Measurements from ENCODE around the gene CAMK2B. TPM values are rescaled to one million over a fixed set of nuclear protein-coding genes. Genes with fewer than 3 reads are reported as not detected.

CAMK2B gene
- total RNA-seq, 5 donors from 2014 or later (not counting 1 experiment from before 2014, with no cell fraction given) = 0.35 TPM; not detected in 4

- Histone ChIP-seq H3K4me3 (ENCODE audit: control insufficient read depth in 1 of 2, extremely low read depth in 1 of 2, low read length in 1 of 2) (no peak overlapping the region), H3K27me3 (replicated peaks in 1 of 2; ENCODE audit: control insufficient read depth in 2 of 2, extremely low read depth in 1 of 2, insufficient read depth in 2 of 2, low read length in 1 of 2) (peaks cover 6 to 28% of the 10 kb centered on the region in 2 experiments), H3K27ac (ENCODE audit: low read length) (no peak overlapping the region), H3K4me1 (ENCODE audit: control insufficient read depth in 1 of 2, extremely low read depth in 1 of 2, insufficient read depth in 2 of 2, low read length in 2 of 2) (no peaks in the 10 kb centered on the region), H3K9me3 (no peaks in the 10 kb centered on the region), H3K36me3 (ENCODE audit: control insufficient read depth in 2 of 2, extremely low read depth in 1 of 2, insufficient read depth in 1 of 2, low read length in 1 of 2) (no peaks in the 10 kb centered on the region)
- Mint-ChIP-seq H3K27ac (no peak overlapping the region), H3K4me3 (no peak overlapping the region), H3K27me3 (peaks cover 26 to 57% of the 10 kb centered on the region in 2 donors), H3K9me3 (peaks cover 0 to 5% (median 3%) of the 10 kb centered on the region in 3 donors), H3K4me1 (no peaks in the 10 kb centered on the region), H3K36me3 (no peaks in the 10 kb centered on the region)
- ATAC-seq (replicated peaks in 1 of 4) = no peak
- ChIA-PET POLR2A (interaction anchor here in 1 of 2 donors (0.5 kb wide), 1 partner anchor 1189 kb away, joined by 4 read pairs; no protein-coding TSS in a partner anchor), CTCF (no interaction called here)
- peak in 3 of 35 experiments; percentile 0 to 4 (median 1) for DNase-seq
- WGBS (ENCODE audit: insufficient coverage) = 78% methylated on average over 2 of the region's 2 CpGs
Observed at GRCh38 chr7:44294325-44295069, 30.9 kb downstream of the CAMK2B start.

GRCh38 chr7:44293561-44294324 lies 31.7 kb downstream of the CAMK2B start:
- Mint-ChIP-seq H3K9me3 (peaks cover 0 to 5% (median 0%) of the 10 kb centered on the region in 3 donors), H3K27me3 (peaks cover 22 to 55% of the 10 kb centered on the region in 2 donors), H3K4me1 (no peaks in the 10 kb centered on the region), H3K27ac (no peak overlapping the region), H3K36me3 (no peaks in the 10 kb centered on the region), H3K4me3 (no peak overlapping the region)
- Histone ChIP-seq H3K36me3 (ENCODE audit: control insufficient read depth in 2 of 2, extremely low read depth in 1 of 2, insufficient read depth in 1 of 2, low read length in 1 of 2) (no peaks in the 10 kb centered on the region), H3K4me1 (ENCODE audit: control insufficient read depth in 1 of 2, extremely low read depth in 1 of 2, insufficient read depth in 2 of 2, low read length in 2 of 2) (no peaks in the 10 kb centered on the region), H3K9me3 (no peaks in the 10 kb centered on the region), H3K27ac (ENCODE audit: low read length) (no peak overlapping the region), H3K4me3 (ENCODE audit: control insufficient read depth in 1 of 2, extremely low read depth in 1 of 2, low read length in 1 of 2) (no peak overlapping the region), H3K27me3 (replicated peaks in 1 of 2; ENCODE audit: control insufficient read depth in 2 of 2, extremely low read depth in 1 of 2, insufficient read depth in 2 of 2, low read length in 1 of 2) (peaks cover 6 to 32% of the 10 kb centered on the region in 2 experiments)
- CTCF ChIA-PET = no interaction called here
- no peak for ATAC-seq (replicated peaks in 1 of 4)
- WGBS (ENCODE audit: insufficient coverage) = 73% methylated on average over 14 of the region's 17 CpGs
- peak in 4 of 35 experiments; percentile 1 to 21 (median 5) for DNase-seq
- POLR2A ChIA-PET = no interaction called here

GRCh38 chr7:44292876-44293560 lies 32.4 kb downstream of the CAMK2B start:
- Mint-ChIP-seq H3K9me3 (peaks cover 0 to 5% (median 0%) of the 10 kb centered on the region in 3 donors), H3K36me3 (no peaks in the 10 kb centered on the region), H3K27ac (peak overlapping the region in 1 of 2 donors; percentile 40), H3K4me3 (no peak overlapping the region), H3K27me3 (peaks cover 17 to 54% of the 10 kb centered on the region in 2 donors), H3K4me1 (no peaks in the 10 kb centered on the region)
- no peak overlapping the region for H3K4me3 ChIP-seq (ENCODE audit: control insufficient read depth in 1 of 2, extremely low read depth in 1 of 2, low read length in 1 of 2)
- no peaks in the 10 kb centered on the region for H3K36me3 ChIP-seq (ENCODE audit: control insufficient read depth in 2 of 2, extremely low read depth in 1 of 2, insufficient read depth in 1 of 2, low read length in 1 of 2)
- CTCF ChIA-PET = no interaction called here
- POLR2A ChIA-PET = no interaction called here
- ATAC-seq (replicated peaks in 1 of 4) = no peak
- H3K27ac ChIP-seq (ENCODE audit: low read length) = no peak overlapping the region
- no peaks in the 10 kb centered on the region for H3K4me1 ChIP-seq (ENCODE audit: control insufficient read depth in 1 of 2, extremely low read depth in 1 of 2, insufficient read depth in 2 of 2, low read length in 2 of 2)
- no peaks in the 10 kb centered on the region for H3K9me3 ChIP-seq
- H3K27me3 ChIP-seq (replicated peaks in 1 of 2; ENCODE audit: control insufficient read depth in 2 of 2, extremely low read depth in 1 of 2, insufficient read depth in 2 of 2, low read length in 1 of 2) = peaks cover 6 to 35% of the 10 kb centered on the region in 2 experiments
- peak in 2 of 35 experiments; percentile 1 for DNase-seq
- 68% methylated on average over 8 of the region's 13 CpGs for WGBS (ENCODE audit: insufficient coverage)

GRCh38 chr7:44292420-44292817 lies 33.0 kb downstream of the CAMK2B start:
- ATAC-seq (replicated peaks in 1 of 4) (no peak), DNase-seq (no peak)
- CTCF ChIA-PET = no interaction called here
- H3K27me3 Mint-ChIP-seq = peaks cover 16 to 49% of the 10 kb centered on the region in 2 donors
- H3K9me3 Mint-ChIP-seq = peaks cover 0 to 5% (median 0%) of the 10 kb centered on the region in 3 donors
- no peaks in the 10 kb centered on the region for H3K4me1 Mint-ChIP-seq
- Histone ChIP-seq H3K27me3 (replicated peaks in 1 of 2; ENCODE audit: control insufficient read depth in 2 of 2, extremely low read depth in 1 of 2, insufficient read depth in 2 of 2, low read length in 1 of 2) (peaks cover 6 to 37% of the 10 kb centered on the region in 2 experiments), H3K27ac (ENCODE audit: low read length) (no peak overlapping the region), H3K36me3 (ENCODE audit: control insufficient read depth in 2 of 2, extremely low read depth in 1 of 2, insufficient read depth in 1 of 2, low read length in 1 of 2) (no peaks in the 10 kb centered on the region), H3K9me3 (no peaks in the 10 kb centered on the region), H3K4me1 (ENCODE audit: control insufficient read depth in 1 of 2, extremely low read depth in 1 of 2, insufficient read depth in 2 of 2, low read length in 2 of 2) (no peaks in the 10 kb centered on the region), H3K4me3 (ENCODE audit: control insufficient read depth in 1 of 2, extremely low read depth in 1 of 2, low read length in 1 of 2) (no peak overlapping the region)
- POLR2A ChIA-PET = no interaction called here
- no peak overlapping the region for H3K4me3 Mint-ChIP-seq
- no peaks in the 10 kb centered on the region for H3K36me3 Mint-ChIP-seq
- H3K27ac Mint-ChIP-seq = no peak overlapping the region
- no CpG with 5 or more reads among the region's 1 CpG for WGBS (ENCODE audit: insufficient coverage)

- Histone ChIP-seq H3K36me3 (ENCODE audit: control insufficient read depth in 2 of 2, extremely low read depth in 1 of 2, insufficient read depth in 1 of 2, low read length in 1 of 2) (no peaks in the 10 kb centered on the region), H3K27me3 (replicated peaks in 1 of 2; ENCODE audit: control insufficient read depth in 2 of 2, extremely low read depth in 1 of 2, insufficient read depth in 2 of 2, low read length in 1 of 2) (peaks cover 6 to 37% of the 10 kb centered on the region in 2 experiments), H3K4me1 (ENCODE audit: control insufficient read depth in 1 of 2, extremely low read depth in 1 of 2, insufficient read depth in 2 of 2, low read length in 2 of 2) (no peaks in the 10 kb centered on the region), H3K4me3 (ENCODE audit: control insufficient read depth in 1 of 2, extremely low read depth in 1 of 2, low read length in 1 of 2) (no peak overlapping the region), H3K9me3 (no peaks in the 10 kb centered on the region), H3K27ac (ENCODE audit: low read length) (no peak overlapping the region)
- H3K9me3 Mint-ChIP-seq = peaks cover 0 to 5% (median 0%) of the 10 kb centered on the region in 3 donors
- no peaks in the 10 kb centered on the region for H3K36me3 Mint-ChIP-seq
- H3K27me3 Mint-ChIP-seq = peaks cover 11 to 44% of the 10 kb centered on the region in 2 donors
- POLR2A ChIA-PET = no interaction called here
- 76% methylated on average over 6 of the region's 9 CpGs for WGBS (ENCODE audit: insufficient coverage)
- H3K4me1 Mint-ChIP-seq = no peaks in the 10 kb centered on the region
- H3K27ac Mint-ChIP-seq = no peak overlapping the region
- no peak overlapping the region for H3K4me3 Mint-ChIP-seq
- no peak for ATAC-seq (replicated peaks in 1 of 4)
- no peak for DNase-seq
- CTCF ChIA-PET = no interaction called here
Observed at GRCh38 chr7:44291733-44292419, 33.5 kb downstream of the CAMK2B start.
